GM12892 (cell line): ENCODE results near the gene ABHD4.
A peak's percentile ranks its signal among the peaks of the same experiment; 100 is the strongest.

ENCODE experiments used
- POLR2A ChIP-seq: IDR thresholded peaks from 2 replicates; pipeline ENCODE4 v1.6.1; 2011; ENCODE audit warnings: low read depth, low read length, control low read depth
- POLR2AphosphoS5 ChIP-seq: IDR thresholded peaks from 2 replicates; pipeline ENCODE4 v1.6.1; 2011; ENCODE audit warnings: low read depth, low read length, control low read depth

- TF ChIP-seq POLR2A (peak; percentile 45; the same call in 1 of the 2 replicates), POLR2AphosphoS5 (no peak)
These were observed 27.8 kb upstream of the ABHD4 start for GRCh38 chr14:22570132-22570949.
